GM19025 (cell line): ENCODE measurements around the gene FCSK.
"Not testable (repeated sequence)": the region's sequence is repeated elsewhere in the genome, so short reads cannot be mapped to it uniquely, and the experiment has no call there.

Source experiments
- ATAC-seq: cut with Tn5 transposase; IDR thresholded peaks from one replicate; pipeline ENCODE4 v1.9.1; 2021; ENCODE audit warnings: mild to moderate bottlenecking, low read depth, moderate library complexity; ENCODE audit not compliant: unreplicated experiment

FCSK gene

DNA sequence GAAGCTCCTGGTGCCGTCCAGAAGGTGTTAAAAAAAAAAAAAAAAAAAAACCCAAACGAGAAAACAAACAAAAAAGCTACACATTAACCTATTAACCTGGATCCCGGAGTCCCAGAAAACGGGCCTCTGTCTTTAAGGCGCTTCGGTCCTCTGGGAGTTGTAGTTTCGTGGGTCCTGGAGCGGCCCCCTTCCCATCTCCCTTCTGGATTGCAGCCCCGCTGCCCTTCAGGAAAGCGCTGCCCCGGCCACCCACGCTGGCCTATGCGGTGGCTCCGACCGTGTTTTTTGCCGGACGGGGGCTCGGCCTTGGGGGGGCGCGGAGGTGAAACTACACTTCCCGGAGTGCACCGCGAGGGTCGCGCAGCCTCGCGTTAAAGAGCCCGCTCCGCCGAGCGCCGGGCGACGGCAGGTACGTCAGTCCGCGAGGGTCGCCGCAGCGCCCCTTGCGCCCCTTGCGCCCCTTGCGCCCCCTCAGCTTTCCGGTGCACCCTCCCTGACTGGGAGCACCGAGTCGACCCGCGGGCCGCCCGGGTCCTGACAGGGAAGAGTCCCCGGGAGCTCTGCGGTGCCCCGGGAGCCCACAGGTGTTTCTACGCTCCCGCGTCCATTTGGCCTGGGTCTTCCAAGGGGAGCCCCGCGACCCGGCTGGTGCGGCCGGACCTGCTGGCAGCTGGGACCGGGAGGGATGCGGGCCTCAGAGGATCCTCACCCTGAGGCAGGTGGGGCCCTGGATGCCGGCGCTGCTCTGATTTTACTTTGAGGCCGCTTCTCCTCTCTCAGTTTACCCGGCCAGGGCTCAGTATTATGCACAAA, at the start of gene FCSK:
Gene FCSK (plus strand): TSS at position 374 of the 813 bp plus-strand sequence. CDS start 8,596 bp downstream, outside the sequence.
- ATAC-seq = peak; percentile 87

DNA sequence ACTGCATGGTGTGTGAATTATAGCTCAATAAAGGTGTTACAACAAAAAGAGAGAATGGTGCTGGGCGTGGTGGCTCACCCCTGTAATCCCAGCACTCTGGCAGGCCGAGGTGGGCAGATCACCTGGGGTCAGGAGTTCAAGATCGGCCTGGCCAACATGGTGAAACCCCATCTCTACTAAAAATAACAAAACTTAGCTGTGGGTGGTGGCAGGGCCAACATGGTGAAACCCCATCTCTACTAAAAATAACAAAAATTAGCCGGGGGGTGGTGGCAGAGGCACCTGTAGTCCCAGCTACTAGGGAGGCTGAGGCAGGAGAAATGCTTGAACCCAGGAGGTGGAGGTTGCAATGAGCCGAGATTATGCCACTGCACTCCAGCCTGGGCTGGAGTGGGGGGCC, 48.3 kb upstream of the FCSK start:
- not testable (repeated sequence) for ATAC-seq

DNA sequence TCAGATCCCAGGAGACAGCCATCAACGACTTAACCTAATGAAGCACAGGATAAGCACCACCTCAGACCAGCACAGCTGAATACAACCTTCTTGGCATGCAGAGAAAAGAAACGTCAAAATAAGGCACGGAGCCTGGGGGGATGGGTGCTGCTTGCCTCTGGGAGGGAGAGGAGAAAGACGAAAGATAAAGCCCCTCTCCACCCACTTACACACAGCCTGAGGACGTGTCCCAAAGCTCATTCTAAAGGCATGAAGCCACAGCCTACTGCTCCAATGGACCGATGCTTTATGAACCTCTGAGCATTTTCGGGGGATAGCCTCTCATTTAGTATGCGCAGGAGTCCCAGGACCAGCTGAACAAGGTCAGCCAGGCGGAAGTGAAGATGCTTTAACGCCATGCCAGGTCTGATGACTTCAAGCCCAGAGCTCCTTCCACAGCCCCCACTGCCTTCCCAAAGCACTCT, 46.6 kb upstream of the FCSK start:
- no peak for ATAC-seq

DNA sequence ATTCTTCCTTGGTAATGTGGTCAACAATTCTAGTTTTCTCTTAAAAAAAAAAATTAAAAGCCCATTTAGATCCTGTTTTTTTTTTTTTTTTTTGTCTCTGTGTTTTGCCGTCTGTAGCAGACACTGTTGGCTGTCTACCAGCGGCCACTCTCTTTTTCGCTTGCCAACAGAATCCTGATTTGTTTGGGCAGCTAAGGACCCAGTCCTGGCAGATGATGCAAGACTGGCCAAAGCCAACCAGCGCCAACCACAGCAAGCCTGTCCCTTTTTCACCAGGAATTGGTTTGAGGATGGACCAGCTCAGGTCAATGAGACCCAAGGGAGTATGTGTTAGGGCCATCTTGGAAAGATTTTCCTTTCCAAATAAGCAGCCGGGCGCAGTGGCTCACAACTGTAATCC, 43.7 kb upstream of the FCSK start:
- ATAC-seq = no peak

DNA sequence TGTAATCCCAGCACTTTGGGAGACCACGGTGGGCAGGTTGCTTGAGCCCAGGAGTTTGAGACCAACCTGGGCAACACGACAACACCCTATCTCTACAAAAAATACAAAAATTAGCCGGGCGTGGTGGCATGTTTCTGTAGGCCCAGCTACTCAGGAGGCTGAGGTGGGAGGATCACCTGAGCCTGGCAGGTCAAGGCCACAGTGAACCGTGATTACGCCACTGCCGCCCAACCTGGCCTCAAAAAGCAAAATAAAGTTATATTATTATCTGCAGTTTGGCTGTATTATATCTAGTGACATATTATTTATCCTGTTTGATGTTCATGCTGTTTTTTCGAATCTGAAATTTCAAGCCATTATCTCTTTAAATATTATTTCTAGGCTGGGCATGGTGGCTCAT, 42.0 kb upstream of the FCSK start:
- ATAC-seq = no peak

DNA sequence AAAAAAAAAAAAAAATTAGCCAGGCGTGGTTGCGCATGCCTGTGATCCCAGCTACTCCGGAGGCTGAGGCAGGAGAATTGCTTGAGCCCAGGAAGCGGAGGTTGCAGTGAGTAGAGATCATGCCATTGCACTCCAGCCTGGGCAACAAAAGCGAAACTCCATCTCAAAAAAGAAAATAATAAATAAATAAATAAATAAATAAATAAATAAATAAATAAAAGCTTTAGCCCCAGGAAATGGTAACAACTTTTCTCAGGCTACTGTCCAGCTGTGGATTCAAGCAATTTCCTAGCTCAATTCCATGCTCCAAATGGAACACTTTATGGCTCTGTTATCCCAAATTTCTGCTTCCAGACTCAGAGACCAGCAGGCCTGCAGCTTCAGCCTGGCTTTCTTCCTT, 40.8 kb upstream of the FCSK start:
- not testable (repeated sequence) for ATAC-seq

DNA sequence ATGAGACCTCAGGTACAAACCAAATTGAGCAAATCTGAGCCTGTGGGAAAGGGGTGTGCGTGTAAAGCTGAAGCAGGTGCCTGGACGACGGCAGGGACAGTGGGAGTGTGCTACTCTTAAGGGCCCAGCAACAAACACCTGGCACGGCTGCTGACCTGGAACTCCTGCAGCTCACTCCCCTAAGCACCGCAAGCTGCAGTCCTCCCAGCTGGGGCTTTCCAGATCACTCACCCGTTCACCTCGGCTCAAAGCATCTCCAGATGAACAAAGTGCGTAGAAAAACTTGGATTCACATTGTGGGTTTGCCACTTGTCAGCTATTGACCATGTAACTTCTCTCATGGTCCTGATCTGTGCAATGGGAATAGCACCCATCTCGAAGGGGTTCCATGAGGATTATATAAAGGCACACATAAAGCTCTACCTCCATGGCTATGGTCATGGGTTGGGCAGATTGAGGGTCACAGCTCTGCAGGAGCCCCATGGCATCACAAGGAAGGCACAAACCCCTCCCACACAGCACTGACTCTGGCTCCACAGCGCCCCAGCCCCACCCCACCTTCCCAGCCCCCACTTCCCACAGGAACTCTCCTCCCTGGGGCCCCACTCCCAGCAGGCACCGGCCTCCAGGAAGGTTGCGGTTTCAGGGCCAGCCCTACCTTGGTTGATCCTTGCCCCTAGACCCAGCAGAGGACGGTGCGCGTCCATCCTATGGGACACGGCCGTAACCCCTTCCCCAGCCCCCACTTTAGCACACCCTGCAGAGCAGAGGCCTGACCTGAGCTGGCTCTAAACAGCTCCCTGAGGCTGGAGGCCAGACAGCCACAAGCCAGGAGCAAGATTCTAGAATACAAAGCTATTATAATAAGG, 37.4 kb upstream of the FCSK start:
- ATAC-seq = peak; percentile 82

DNA sequence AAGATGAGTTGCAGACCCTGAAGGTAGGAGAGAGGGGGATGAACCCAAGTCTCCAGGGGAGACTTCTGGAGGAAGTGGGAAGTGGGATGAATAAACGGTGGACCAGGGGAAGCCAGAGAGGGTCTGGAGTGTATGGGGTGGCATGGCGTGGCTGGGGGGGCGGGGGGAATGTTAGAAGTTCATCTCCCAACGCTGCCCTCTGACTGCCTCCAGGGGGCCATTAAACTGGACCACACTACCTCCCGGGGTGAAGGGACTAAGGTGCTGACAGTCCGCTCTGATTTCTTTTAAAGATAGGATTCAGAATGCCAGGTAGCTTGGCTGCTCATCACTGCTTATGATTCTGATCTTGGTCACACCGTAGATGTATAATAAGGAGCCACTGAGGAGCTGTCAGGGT, 36.7 kb upstream of the FCSK start:
- no peak for ATAC-seq

DNA sequence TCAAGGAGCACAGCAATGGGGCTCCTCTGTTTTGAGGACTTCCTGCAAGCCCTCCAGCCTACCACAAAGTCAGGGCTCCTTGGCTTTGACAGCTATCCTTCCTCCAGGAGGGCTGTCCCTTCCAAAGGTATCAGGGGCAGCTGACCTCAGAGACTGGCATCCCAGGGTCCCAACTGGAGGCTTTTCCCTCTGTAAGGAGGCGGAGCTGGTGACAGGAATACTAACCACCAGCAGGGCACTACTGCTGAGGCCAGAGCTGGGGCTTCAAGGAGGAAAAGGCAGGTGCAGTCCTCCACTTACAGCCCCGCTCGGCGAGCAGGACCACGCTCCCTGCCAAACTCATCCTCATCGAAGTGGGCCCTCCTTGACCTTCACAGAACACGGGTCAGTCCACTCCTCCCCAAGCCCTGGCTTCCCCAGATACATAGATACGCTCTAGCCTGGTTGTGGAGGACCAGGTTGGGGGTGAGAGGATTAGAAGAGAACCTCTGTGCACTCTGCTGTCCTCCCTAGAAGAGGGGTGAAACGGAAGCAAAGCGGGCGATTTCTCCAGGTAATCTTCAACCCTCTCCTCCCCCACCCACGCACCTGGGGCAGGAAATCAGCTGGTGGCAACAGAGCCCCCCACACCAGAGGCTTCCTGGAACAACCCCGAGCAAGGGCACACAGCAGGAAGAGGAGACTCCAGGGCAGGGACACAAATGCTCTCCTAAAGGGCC, 36.0 kb upstream of the FCSK start:
- ATAC-seq = no peak

DNA sequence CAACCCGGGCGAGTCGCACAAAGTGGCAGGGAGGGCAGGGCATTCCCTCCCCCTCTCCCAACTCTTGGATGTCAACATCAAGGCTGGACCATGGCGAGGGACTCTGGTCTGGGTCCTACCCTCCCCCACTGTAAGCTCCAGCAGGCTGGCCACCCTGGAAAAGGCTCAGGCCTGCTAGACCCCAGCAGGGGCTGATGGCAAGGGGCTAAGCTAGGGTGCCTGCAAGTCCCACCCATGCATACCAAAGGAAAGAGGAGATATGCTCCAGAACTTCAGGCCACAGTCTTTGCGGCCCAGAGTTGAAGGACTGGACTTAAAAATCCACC, 35.4 kb upstream of the FCSK start:
- no peak for ATAC-seq

DNA sequence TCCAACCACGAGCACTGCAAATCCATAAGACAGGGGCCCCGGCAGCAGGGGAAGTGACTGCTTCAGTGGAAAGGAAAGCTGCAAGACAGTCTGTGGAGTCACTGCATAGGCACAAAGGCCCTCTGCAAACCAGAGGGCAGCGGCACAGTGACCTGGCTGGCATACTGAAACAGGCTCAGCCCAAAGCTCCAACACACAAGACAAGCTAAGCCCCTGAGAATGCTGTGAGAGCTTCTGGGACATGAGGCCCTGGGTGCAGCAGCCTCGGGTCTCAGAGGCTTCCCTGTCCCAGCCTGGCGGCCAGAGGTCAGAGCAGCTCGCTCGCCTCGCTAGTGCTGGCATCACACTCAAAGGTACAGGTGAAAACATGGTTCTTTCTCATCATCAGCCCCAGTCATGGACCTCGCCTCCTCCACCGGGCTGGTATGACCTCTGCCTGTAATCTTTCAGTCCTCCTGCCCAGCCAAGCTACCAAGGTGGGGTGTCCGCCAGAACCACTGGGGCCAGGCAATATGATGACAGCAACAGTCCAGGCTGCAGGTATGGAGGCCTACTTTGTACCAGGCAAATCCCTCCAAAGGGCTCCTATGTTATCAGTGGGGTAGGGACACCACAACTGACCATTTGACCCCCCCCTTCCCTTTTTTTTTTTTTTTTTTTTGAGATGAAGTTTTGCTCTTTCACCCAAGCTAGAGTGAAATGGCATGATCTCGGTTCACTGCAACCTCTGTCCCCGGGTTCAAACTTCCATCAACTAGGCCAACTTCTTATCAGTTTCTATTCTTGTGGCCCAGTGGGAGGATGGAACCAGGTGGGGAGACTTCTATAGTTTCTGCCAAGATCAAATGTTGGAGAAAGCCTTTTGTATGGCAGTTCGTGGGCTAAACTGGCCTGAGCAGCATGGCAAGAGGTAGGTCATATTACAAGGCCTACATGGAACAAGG, 34.7 kb upstream of the FCSK start:
- ATAC-seq = no peak

DNA sequence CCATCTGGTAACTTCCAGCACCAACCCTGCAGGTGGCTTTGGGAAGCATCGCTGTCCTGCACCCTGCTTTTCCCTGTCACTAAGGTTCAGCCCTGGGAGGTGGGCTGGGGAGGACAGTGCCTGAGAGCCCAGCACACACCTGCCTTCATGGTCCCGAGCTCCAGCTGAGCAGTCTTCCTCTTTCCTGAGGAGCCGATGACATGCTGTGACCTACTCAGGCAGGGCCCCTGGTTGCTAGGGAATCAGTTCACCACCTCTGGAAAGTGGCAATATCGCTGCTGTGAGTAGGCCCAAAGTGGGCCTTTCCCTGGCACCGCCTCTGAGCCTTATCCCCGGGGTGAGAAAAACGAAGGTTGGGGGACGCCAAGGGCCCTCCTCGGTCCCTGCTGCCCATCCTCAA, 33.4 kb upstream of the FCSK start:
- no peak for ATAC-seq

DNA sequence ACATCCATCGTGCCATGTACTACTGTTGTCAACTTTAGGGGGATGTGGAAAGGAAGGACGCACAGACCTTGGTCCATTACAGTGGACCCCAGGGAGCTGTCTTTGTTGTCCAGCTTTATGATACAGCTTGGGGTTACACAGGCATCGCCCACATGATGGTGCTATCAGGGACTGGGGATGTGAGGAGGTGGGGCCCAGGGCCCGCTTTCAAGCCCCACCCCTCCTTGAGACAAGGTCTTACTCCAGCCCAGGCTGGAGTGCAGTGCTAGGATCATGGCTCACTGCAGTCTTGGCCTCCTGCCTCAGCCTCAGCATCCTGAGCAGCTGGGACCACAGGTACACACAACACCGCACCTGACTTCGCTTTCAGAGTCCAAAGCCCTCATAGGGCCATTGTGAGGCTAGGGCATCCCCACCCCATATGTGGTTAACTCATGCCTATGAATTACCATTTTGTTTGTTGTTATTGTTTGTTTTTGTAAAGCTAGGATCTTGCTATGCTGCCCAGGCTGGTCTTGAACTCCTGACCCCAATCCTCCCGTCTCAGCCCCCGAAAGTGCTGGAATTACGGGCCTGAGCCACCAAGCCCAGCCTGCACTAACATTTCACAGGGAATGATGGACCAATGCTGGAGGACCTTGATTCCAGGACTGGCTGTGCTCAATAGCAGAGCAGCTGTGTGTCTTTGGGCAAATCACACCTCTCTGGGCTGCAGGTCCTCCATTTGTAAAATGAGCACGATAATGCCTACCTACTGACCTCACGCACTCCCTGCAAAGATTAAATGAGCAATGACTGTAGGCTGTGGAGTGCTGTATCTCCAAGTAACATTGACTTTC, 32.7 kb upstream of the FCSK start:
- ATAC-seq = no peak

DNA sequence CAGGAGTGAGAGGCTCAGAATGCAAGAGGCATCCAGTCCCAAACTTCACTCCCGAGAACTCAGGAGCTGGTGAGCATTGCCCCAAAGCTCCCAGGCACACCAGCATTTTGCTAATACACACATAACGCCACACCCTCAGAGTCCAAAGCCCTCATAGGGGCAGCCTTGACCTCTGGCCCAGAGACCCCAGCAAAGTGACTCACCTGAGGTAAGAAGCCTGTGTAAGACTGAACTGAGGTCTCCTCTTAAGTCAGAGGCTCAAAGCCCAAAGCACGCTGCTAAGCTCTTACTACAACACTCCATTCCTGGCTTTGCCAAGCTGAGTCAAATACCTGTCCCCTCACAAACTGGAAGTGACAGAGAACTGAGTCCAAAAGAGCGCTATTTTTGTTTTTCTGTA, 31.9 kb upstream of the FCSK start:
- no peak for ATAC-seq

DNA sequence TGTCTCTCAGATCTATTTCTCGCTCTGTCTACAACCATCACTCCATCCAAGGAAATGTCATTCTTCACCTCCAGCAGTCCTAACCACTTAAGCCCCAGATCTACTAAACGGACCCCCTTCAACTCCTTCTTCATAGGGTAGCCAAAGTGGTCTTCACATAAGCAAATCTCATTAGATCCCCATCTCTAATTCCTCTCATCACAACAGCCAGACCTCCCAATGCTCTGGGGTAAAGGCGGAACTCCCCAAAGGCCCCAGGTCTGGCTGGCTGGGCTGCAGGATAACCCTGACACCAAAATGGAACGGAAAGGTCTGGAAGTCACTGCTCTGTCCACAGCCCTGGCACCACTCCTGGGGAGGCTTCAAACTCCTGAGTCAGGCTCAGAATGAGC, 26.6 kb upstream of the FCSK start:
- no peak for ATAC-seq

DNA sequence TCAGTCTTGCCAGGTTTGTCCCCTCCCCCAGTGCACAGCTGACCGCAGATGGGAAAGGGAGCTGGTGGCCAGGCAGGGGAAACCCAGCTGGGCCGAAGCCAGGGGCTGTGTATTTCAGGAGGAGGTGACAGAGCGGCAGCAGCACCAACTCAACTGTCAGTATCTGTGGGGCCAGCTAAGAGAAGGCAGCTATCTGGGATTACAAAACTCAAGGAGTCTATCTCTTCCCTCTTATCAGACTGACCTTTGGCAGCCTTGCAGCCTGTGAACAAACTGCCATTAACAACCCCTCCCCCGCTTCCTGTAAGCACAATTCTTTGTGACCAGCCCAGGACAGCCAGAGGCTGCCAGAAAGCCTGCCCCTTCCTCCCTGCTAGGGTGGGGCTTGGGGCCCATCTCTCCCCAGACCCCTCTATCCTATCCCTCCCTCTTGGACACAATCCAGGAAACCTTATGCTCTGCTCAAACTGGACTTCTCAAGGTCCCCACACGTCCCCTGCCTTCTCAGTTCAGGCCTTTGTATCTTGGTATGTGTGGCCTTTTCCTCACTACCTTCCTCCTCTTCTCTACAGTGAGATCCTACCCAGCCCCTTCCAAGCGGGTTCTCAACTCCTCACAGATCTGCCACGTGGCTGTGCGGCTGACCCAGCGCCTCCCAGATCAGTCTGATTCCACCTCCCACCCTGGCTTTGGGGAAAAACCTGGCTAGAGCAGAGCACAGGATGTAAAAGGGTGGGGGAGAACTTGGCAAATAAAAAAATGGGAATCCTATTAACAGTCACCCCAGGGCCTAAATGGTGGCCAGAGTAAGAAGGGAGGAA, 26.0 kb upstream of the FCSK start:
- peak; percentile 26 for ATAC-seq

DNA sequence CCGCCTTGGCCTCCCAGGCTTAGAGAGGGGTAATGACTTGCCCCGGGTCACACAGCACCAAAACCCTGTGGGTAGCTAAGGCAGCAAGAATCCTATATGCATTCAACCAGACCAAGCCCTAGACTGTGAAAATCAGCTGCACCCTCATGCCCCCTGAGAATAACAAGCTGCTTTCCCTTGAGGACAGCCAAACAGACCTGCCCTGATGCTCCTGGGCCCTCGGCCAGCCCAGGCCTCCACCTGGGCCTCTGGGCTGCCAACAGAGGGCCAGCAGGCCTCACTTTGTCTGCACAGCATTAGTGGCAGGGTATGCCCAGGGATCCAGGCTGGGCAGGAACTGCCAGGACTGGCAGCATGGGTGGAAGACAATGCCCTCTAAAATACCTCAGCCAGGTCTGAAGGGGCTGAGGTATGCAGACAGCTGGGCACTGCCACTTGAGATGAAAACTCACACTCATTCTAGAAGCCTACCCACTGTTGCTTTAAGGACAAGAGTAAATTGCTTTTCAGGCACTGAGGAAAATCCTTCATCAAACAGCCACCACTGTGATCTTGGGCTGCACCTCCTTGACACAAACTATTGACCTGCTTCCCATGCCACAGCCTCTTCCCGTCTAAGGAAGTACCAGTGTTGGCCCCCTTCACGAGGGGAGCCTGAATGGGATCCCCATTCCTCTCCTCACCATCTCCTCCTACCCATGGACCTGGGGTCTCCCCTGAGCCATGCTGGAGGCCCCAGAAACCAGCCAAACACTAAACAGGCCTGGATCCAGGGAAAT, 24.3 kb upstream of the FCSK start:
- ATAC-seq = no peak
